Suprapubic skin (tissue), 4 donors: ENCODE data around the gene GATAD2B.
A peak's percentile ranks its signal among the peaks of the same experiment; 100 is the strongest.

Source experiments
- EP300 ChIP-seq: sonication (generic); formaldehyde crosslinking; IDR thresholded peaks from one replicate; pipeline ENCODE4 v1.6.1; 2017; ENCODE audit warnings: antibody characterized with exemption
- POLR2A ChIP-seq, 2 donors: fragments of 450-650 bp; IDR thresholded peaks; one replicate each; pipeline ENCODE4 v1.6.1; 2017; ENCODE audit warnings: antibody characterized with exemption in 2 of 2, mild to moderate bottlenecking in 2 of 2, moderate library complexity in 2 of 2
- POLR2AphosphoS5 ChIP-seq, 3 donors: sonication (generic); formaldehyde crosslinking; IDR thresholded peaks; one replicate each; pipeline ENCODE4 v1.6.1; 2017; ENCODE audit warnings: antibody characterized with exemption in 3 of 3
- TF ChIP-seq, protein P1 (sequence below), 2 donors: fragments of 200-600 bp in 1 of 2; fragments of 450-650 bp in 1 of 2; sonication (generic) in 1 of 2; IDR thresholded peaks; one replicate each; pipeline ENCODE4 v1.5.1; 2016 to 2019; ENCODE audit warnings: antibody characterized with exemption in 2 of 2, mild to moderate bottlenecking in 1 of 2, moderate library complexity in 1 of 2

GRCh38 chr1:153958111-153958960 is 35.6 kb upstream of the GATAD2B start, which contains the start of gene CRTC2:
- peak in 1 of 2 donors; percentile 70 for TF ChIP-seq POLR2A (IDR thresholded peaks at IDR 0.05)
- TF ChIP-seq, protein P1, sequence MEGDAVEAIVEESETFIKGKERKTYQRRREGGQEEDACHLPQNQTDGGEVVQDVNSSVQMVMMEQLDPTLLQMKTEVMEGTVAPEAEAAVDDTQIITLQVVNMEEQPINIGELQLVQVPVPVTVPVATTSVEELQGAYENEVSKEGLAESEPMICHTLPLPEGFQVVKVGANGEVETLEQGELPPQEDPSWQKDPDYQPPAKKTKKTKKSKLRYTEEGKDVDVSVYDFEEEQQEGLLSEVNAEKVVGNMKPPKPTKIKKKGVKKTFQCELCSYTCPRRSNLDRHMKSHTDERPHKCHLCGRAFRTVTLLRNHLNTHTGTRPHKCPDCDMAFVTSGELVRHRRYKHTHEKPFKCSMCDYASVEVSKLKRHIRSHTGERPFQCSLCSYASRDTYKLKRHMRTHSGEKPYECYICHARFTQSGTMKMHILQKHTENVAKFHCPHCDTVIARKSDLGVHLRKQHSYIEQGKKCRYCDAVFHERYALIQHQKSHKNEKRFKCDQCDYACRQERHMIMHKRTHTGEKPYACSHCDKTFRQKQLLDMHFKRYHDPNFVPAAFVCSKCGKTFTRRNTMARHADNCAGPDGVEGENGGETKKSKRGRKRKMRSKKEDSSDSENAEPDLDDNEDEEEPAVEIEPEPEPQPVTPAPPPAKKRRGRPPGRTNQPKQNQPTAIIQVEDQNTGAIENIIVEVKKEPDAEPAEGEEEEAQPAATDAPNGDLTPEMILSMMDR (IDR thresholded peaks at IDR 0.05) = no peak
- TF ChIP-seq POLR2AphosphoS5 (IDR thresholded peaks at IDR 0.05) = peak in 2 of 3 donors; percentile 42 to 46
- TF ChIP-seq EP300 = no peak
